BJ (cell line): ENCODE measurements around the gene SEPTIN2. TPM values are rescaled to one million over a fixed set of nuclear protein-coding genes. Genes with fewer than 3 reads are reported as not detected.

Source experiments
- CTCF ChIA-PET: fragments of 350-600 bp; formaldehyde crosslinking; extraction: SDS; loops from one replicate; lab custom pipeline; 2021; ENCODE audit warnings: antibody characterized with exemption, inconsistent platforms; lab: Yijun Ruan, JAX
- POLR2A ChIA-PET: fragments of 300-600 bp; sonication (Branson Sonifier 250); formaldehyde crosslinking; extraction: SDS; loops from one replicate; lab custom pipeline; 2021; ENCODE audit warnings: antibody characterized with exemption; lab: Charles Lee
- DNase-seq: peaks from one replicate; pipeline ENCODE4 v3.0.0-alpha.2; 2011; ENCODE audit warnings: low read depth
- H3K27me3 ChIP-seq: 2 replicates; pipeline ENCODE4 v1.6.0; 2011; ENCODE audit warnings: low read length; ENCODE audit not compliant: control insufficient read depth, insufficient read depth
- H3K36me3 ChIP-seq: 2 replicates; pipeline ENCODE4 v1.5.1; 2011; ENCODE audit warnings: low read length; ENCODE audit not compliant: control insufficient read depth, insufficient read depth
- H3K4me3 ChIP-seq: 2 replicates; pipeline ENCODE4 v1.5.1; 2011; ENCODE audit warnings: low read depth, mild to moderate bottlenecking, control low read depth, low read length
- polyA plus RNA-seq: library from polyadenylated mRNA; depleted of rRNA; stranded (reverse); fragments of >200 nt; gene quantifications from 2 replicates; pipeline ENCODE4 v1.2.3, GENCODE V29; 2011
- TF ChIP-seq, protein P1 (sequence below): IDR thresholded peaks from 2 replicates; pipeline ENCODE4 v1.5.1; 2011; ENCODE audit warnings: low read depth, mild to moderate bottlenecking, control low read depth, inconsistent platforms, low read length, moderate library complexity; ENCODE audit not compliant: insufficient read depth

SEPTIN2 gene
- polyA plus RNA-seq, 1 experiment: 336 TPM

DNA sequence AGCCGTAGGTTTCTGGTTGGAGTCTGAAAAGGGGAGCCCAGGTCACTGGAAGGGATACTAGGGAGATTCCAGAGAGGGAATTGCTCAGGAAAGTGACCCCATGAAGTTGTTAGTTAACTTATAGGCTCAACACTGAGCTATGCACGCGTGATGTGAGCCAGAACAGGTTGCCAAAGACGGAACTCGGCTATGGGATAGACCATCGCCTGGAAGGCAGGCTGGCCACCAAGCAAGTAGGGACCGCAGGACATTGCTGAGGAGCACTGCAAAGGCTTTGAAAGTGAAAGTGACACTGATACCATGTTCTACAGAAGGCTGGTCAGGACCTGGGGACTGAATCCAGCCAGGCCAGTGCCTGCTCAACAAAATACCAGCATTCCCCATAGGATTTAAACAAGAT, 47.7 kb downstream of the SEPTIN2 start:
- DNase-seq: no peak

DNA sequence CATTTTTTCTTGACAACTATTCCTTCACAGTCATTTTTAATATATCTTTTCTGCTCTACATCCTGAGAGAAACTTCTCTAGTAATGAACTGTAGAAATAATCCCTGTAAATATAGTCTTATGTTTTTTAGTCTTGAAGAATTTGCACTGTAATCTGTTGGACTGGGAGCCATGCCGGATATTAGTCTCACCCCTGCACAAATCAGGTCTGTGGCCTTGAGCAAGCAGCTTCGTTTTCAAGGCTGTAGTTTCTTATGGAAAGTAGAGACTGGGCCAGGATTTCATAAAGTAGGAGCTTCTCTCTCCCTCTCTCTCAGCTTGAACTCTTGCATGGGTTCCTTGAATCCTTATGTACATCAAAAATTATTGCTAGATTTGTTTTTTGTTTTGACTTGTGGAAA, 49.1 kb downstream of the SEPTIN2 start:
- CTCF ChIA-PET: interaction anchor here (1.4 kb wide), 1 partner anchor 14 kb away, joined by 4 read pairs; no protein-coding TSS in a partner anchor
- POLR2A ChIA-PET: no interaction called here

More for the DNA sequence above, 47.7 kb downstream of the SEPTIN2 start:
- no peaks in the 10 kb centered on the region for H3K27me3 ChIP-seq
- ChIA-PET CTCF (interaction anchor here (0.8 to 1.1 kb wide), 2 partner anchors 12 to 165 kb away, joined by 3 read pairs; no protein-coding TSS in a partner anchor), POLR2A (no interaction called here)
- no peak overlapping the region for H3K4me3 ChIP-seq
- TF ChIP-seq, protein P1, sequence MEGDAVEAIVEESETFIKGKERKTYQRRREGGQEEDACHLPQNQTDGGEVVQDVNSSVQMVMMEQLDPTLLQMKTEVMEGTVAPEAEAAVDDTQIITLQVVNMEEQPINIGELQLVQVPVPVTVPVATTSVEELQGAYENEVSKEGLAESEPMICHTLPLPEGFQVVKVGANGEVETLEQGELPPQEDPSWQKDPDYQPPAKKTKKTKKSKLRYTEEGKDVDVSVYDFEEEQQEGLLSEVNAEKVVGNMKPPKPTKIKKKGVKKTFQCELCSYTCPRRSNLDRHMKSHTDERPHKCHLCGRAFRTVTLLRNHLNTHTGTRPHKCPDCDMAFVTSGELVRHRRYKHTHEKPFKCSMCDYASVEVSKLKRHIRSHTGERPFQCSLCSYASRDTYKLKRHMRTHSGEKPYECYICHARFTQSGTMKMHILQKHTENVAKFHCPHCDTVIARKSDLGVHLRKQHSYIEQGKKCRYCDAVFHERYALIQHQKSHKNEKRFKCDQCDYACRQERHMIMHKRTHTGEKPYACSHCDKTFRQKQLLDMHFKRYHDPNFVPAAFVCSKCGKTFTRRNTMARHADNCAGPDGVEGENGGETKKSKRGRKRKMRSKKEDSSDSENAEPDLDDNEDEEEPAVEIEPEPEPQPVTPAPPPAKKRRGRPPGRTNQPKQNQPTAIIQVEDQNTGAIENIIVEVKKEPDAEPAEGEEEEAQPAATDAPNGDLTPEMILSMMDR: no peak
- H3K36me3 ChIP-seq: no peaks in the 10 kb centered on the region

DNA sequence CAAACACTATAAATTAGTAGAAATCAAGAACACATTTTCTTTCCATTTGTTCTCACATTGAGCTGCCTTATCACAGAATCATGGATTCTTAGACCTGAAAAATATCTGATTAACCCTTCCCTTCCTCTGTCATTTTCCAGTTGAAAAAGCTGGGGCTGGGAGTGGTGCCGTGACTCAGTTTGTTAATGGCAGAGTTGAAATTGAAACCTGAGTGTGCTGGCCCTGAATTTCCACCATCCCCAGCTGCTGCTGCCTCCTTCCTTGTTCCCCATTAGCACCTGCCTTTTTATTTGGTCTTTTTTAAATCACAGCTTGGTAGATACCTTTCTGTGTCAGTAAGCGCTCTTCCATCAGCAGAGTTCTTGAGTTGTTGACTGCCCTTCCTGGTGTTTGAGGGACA, 51.0 kb downstream of the SEPTIN2 start:
- CTCF ChIA-PET: interaction anchor here (1.1 kb wide), 1 partner anchor 12 kb away, joined by 3 read pairs; no protein-coding TSS in a partner anchor
- TF ChIP-seq, protein P1: no peak
- no peaks in the 10 kb centered on the region for H3K27me3 ChIP-seq
- POLR2A ChIA-PET: no interaction called here
- no peaks in the 10 kb centered on the region for H3K36me3 ChIP-seq
- DNase-seq: no peak
- no peak overlapping the region for H3K4me3 ChIP-seq

More for the DNA sequence above, 49.1 kb downstream of the SEPTIN2 start:
- Histone ChIP-seq H3K27me3 (no peaks in the 10 kb centered on the region), H3K4me3 (no peak overlapping the region), H3K36me3 (no peaks in the 10 kb centered on the region)
- DNase-seq: no peak
- TF ChIP-seq, protein P1: no peak

DNA sequence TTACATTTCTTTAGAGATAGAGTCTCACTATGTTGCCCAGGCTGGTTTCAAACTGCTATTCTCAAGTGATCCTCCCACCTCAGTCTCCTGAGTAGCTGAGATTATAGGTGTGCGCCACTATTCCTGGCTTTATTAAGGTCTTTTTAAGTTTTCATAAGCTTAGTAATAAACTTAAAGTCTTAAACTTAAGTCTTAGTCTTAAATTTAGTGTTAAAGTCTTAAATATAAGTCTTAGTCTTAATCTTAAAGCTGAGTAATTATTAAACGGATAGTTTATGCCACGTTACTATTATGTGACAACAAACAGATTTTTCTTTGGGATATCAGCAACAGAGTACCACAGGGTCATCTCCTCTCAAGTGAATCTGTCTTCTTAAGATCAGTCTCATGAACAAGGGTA, 52.9 kb downstream of the SEPTIN2 start:
- CTCF ChIA-PET: no interaction called here
- TF ChIP-seq, protein P1: no peak
- H3K27me3 ChIP-seq: no peaks in the 10 kb centered on the region
- POLR2A ChIA-PET: interaction anchor here (0.6 kb wide), 1 partner anchor 30 kb away, joined by 12 read pairs; no protein-coding TSS in a partner anchor
- DNase-seq: no peak
- no peak overlapping the region for H3K4me3 ChIP-seq
- H3K36me3 ChIP-seq: no peaks in the 10 kb centered on the region

DNA sequence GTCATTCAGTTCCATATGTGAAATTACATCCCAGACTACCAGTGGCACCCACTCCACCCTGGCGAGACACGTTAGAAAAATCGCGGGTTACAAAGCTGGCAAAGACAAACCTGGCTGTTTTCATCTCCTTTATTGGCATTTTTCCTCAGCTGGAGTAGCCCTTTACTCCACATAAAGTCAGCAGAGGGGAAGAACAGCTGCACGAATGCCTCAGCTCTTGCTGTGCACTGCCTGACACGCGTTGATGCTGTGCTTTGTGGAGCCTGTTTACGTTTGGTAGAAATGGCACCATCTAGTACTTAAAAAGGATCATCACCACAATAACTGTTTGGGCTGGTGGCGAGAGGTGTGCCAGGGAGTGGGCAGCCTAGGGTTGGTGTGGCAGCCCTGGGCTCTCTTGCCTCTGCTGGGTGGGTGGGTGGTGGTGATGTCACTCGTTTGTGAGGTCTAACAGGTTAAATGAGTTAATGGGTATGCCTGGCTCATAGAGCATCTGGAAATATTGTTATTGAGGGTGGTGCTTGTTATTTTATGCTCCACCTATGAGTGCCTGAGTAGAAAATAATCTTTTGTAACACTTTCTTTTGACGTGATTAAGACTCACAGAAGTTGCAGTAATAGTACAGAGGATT, 56.8 kb downstream of the SEPTIN2 start:
- CTCF ChIA-PET: interaction anchor here (1.3 kb wide), 1 partner anchor 12 kb away, joined by 4 read pairs; no protein-coding TSS in a partner anchor
- TF ChIP-seq, protein P1: no peak
- Histone ChIP-seq H3K4me3 (no peak overlapping the region), H3K27me3 (no peaks in the 10 kb centered on the region), H3K36me3 (peaks cover 4% of the 10 kb centered on the region; the same call in 1 of the 2 replicates)
- DNase-seq: no peak
- POLR2A ChIA-PET: no interaction called here
